Neural progenitor cell (in vitro differentiated cells): ENCODE data around the gene RAD51B. TPM values are rescaled to one million over a fixed set of nuclear protein-coding genes. Genes with fewer than 3 reads are reported as not detected.
"Not testable (repeated sequence)": the region's sequence is repeated elsewhere in the genome, so short reads cannot be mapped to it uniquely, and the experiment has no call there.

Experiments
- DNase-seq: peaks from one replicate; pipeline ENCODE4 v3.0.0-alpha.2; 2016; ENCODE audit warnings: low spot score
- H2AFZ ChIP-seq: fragments of 200-600 bp; sonication (generic); replicated peaks from 2 replicates; pipeline ENCODE4 v1.6.1; 2016; ENCODE audit warnings: antibody characterized with exemption
- H3F3A ChIP-seq: fragments of 200-600 bp; sonication (generic); 2 replicates; pipeline ENCODE4 v1.6.1; 2016; ENCODE audit warnings: antibody characterized with exemption, low read depth
- H3K27ac ChIP-seq: fragments of 200-600 bp; sonication (generic); 2 replicates; pipeline ENCODE4 v1.5.1; 2016; ENCODE audit warnings: mild to moderate bottlenecking
- H3K27me3 ChIP-seq: fragments of 200-600 bp; sonication (generic); 2 replicates; pipeline ENCODE4 v1.6.1; 2016; ENCODE audit warnings: mild to moderate bottlenecking, moderate library complexity
- H3K36me3 ChIP-seq: fragments of 200-600 bp; sonication (generic); 2 replicates; pipeline ENCODE4 v1.5.1; 2016
- H3K4me1 ChIP-seq: fragments of 200-600 bp; sonication (generic); 2 replicates; pipeline ENCODE4 v1.6.1; 2016; ENCODE audit warnings: mixed run types
- H3K4me2 ChIP-seq: fragments of 200-600 bp; sonication (generic); 2 replicates; pipeline ENCODE4 v1.6.1; 2016
- H3K4me3 ChIP-seq: fragments of 200-600 bp; sonication (generic); 2 replicates; pipeline ENCODE4 v1.5.1; 2016
- H3K79me2 ChIP-seq: fragments of 200-600 bp; sonication (generic); 2 replicates; pipeline ENCODE4 v1.6.1; 2016; ENCODE audit warnings: low read depth
- H3K9ac ChIP-seq: fragments of 200-600 bp; sonication (generic); 2 replicates; pipeline ENCODE4 v1.6.1; 2016
- H3K9me3 ChIP-seq: fragments of 200-600 bp; sonication (generic); 2 replicates; pipeline ENCODE4 v1.5.1; 2016; ENCODE audit warnings: low read depth
- H4K20me1 ChIP-seq: fragments of 200-600 bp; sonication (generic); 2 replicates; pipeline ENCODE4 v1.6.1; 2016; ENCODE audit warnings: low read depth
- H3K27ac Mint-ChIP-seq: 3 replicates; pipeline ENCODE4 v1.8.0; 2021; ENCODE audit warnings: mixed read lengths
- H3K27me3 Mint-ChIP-seq: 2 replicates; pipeline ENCODE4 v1.8.0; 2022; ENCODE audit warnings: low read depth, mild to moderate bottlenecking, inconsistent platforms, moderate library complexity, mixed read lengths; ENCODE audit not compliant: insufficient read depth
- H3K36me3 Mint-ChIP-seq: 3 replicates; pipeline ENCODE4 v1.8.0; 2021; ENCODE audit warnings: mixed read lengths
- H3K4me1 Mint-ChIP-seq: 3 replicates; pipeline ENCODE4 v1.8.0; 2021; ENCODE audit warnings: mixed read lengths
- H3K4me3 Mint-ChIP-seq: 3 replicates; pipeline ENCODE4 v1.8.0; 2021; ENCODE audit warnings: mild to moderate bottlenecking, moderate library complexity, mixed read lengths
- H3K9me3 Mint-ChIP-seq: 3 replicates; pipeline ENCODE4 v1.8.0; 2020; ENCODE audit warnings: mixed read lengths
- CTCF ChIP-seq: fragments of 200-600 bp; sonication (generic); IDR thresholded peaks from 2 replicates; pipeline ENCODE4 v1.5.1; 2017; ENCODE audit warnings: antibody characterized with exemption, mild to moderate bottlenecking
- EZH2 ChIP-seq: fragments of 200-600 bp; sonication (generic); IDR thresholded peaks from 2 replicates; pipeline ENCODE4 v1.6.1; 2017; ENCODE audit warnings: antibody characterized with exemption, mild to moderate bottlenecking, moderate library complexity
- EZH2phosphoT487 ChIP-seq: fragments of 200-600 bp; sonication (generic); IDR thresholded peaks from 2 replicates; pipeline ENCODE4 v1.6.1; 2017; ENCODE audit warnings: antibody characterized with exemption
- total RNA-seq: library from RNA; depleted of rRNA; stranded (reverse); fragments of >200 nt; gene quantifications from 2 replicates; pipeline ENCODE4 v1.2.3, GENCODE V29; 2015; ENCODE audit warnings: low replicate concordance

Gene RAD51B
- total RNA-seq, 1 donor from 2014 or later: 50.5 TPM

- not testable (repeated sequence) for H3K4me2 ChIP-seq, H3K4me1 ChIP-seq, H3F3A ChIP-seq, H3K79me2 ChIP-seq, H4K20me1 ChIP-seq, H3K27me3 ChIP-seq, H3K36me3 ChIP-seq, H3K27me3 Mint-ChIP-seq, H3K9ac ChIP-seq, H3K4me3 ChIP-seq, H3K27ac ChIP-seq, H3K9me3 ChIP-seq, H3K4me1 Mint-ChIP-seq, H2AFZ ChIP-seq, H3K27ac Mint-ChIP-seq, H3K4me3 Mint-ChIP-seq
- peak; percentile 10 for TF ChIP-seq CTCF
- DNase-seq: peak; percentile 23
- Mint-ChIP-seq H3K9me3 (peaks cover 49% of the 10 kb centered on the region), H3K36me3 (peaks cover 14% of the 10 kb centered on the region)
Observed at GRCh38 chr14:68434173-68434572, 614.6 kb downstream of the RAD51B start.

GRCh38 chr14:68435631-68436030 is 616.1 kb downstream of the RAD51B start:
- H3K27me3 ChIP-seq, H3K79me2 ChIP-seq, H3K9ac ChIP-seq, DNase-seq, H4K20me1 ChIP-seq, H3K27me3 Mint-ChIP-seq, H3K27ac ChIP-seq, H3F3A ChIP-seq, H3K27ac Mint-ChIP-seq, H3K4me2 ChIP-seq, H3K4me1 ChIP-seq, H3K36me3 Mint-ChIP-seq, H3K4me1 Mint-ChIP-seq, H3K9me3 ChIP-seq, H3K4me3 ChIP-seq, H3K36me3 ChIP-seq, H2AFZ ChIP-seq, H3K4me3 Mint-ChIP-seq: not testable (repeated sequence)
- H3K9me3 Mint-ChIP-seq: peaks cover 44% of the 10 kb centered on the region

GRCh38 chr14:68439676-68440075 is 620.1 kb downstream of the RAD51B start:
- no peaks in the 10 kb centered on the region for H3K27me3 ChIP-seq
- no peak for TF ChIP-seq EZH2phosphoT487
- no peak for TF ChIP-seq EZH2
- no peak for TF ChIP-seq CTCF
- H3F3A ChIP-seq: no peaks in the 10 kb centered on the region
- DNase-seq: no peak
- peaks cover 2% of the 10 kb centered on the region for H3K36me3 Mint-ChIP-seq
- H2AFZ ChIP-seq: no peak overlapping the region
- no peak overlapping the region for H3K4me3 ChIP-seq
- H3K4me3 Mint-ChIP-seq: no peak overlapping the region
- peaks cover 26% of the 10 kb centered on the region for H3K9me3 Mint-ChIP-seq
- H3K27ac Mint-ChIP-seq: no peak overlapping the region
- no peak overlapping the region for H3K27ac ChIP-seq
- H3K4me1 Mint-ChIP-seq: peaks cover 19% of the 10 kb centered on the region
- H4K20me1 ChIP-seq: no peaks in the 10 kb centered on the region
- H3K9me3 ChIP-seq: no peaks in the 10 kb centered on the region
- H3K4me2 ChIP-seq: no peak overlapping the region
- H3K27me3 Mint-ChIP-seq: peaks cover 4% of the 10 kb centered on the region
- H3K9ac ChIP-seq: no peak overlapping the region
- H3K4me1 ChIP-seq: peaks cover 4% of the 10 kb centered on the region
- H3K36me3 ChIP-seq: no peaks in the 10 kb centered on the region
- H3K79me2 ChIP-seq: no peaks in the 10 kb centered on the region

- H4K20me1 ChIP-seq: no peaks in the 10 kb centered on the region
- H3K4me2 ChIP-seq: no peak overlapping the region
- Mint-ChIP-seq H3K36me3 (peaks cover 2% of the 10 kb centered on the region), H3K4me3 (no peak overlapping the region), H3K27me3 (peaks cover 4% of the 10 kb centered on the region), H3K27ac (no peak overlapping the region), H3K9me3 (peaks cover 18% of the 10 kb centered on the region), H3K4me1 (peaks cover 23% of the 10 kb centered on the region)
- H3K4me1 ChIP-seq: peaks cover 4% of the 10 kb centered on the region
- no peaks in the 10 kb centered on the region for H3K79me2 ChIP-seq
- no peak overlapping the region for H3K9ac ChIP-seq
- H3K27ac ChIP-seq: no peak overlapping the region
- no peak for DNase-seq
- H3F3A ChIP-seq: no peaks in the 10 kb centered on the region
- H2AFZ ChIP-seq: no peak overlapping the region
- no peaks in the 10 kb centered on the region for H3K27me3 ChIP-seq
- no peaks in the 10 kb centered on the region for H3K36me3 ChIP-seq
- no peak overlapping the region for H3K4me3 ChIP-seq
- TF ChIP-seq CTCF (no peak), EZH2phosphoT487 (no peak), EZH2 (no peak)
- H3K9me3 ChIP-seq: no peaks in the 10 kb centered on the region
Observed at GRCh38 chr14:68440820-68441219, 621.2 kb downstream of the RAD51B start.
